Fibroblast of skin of scalp (primary cell): ENCODE measurements around the gene BEAN1.

Experiments
- DNase-seq: peaks from one replicate; pipeline ENCODE4 v3.0.0-alpha.2; 2013

The BEAN1 gene

GRCh38 chr16:66523861-66524354 is 96.8 kb downstream of the BEAN1 start:
- DNase-seq = no peak

- no peak for DNase-seq
Observed at GRCh38 chr16:66524601-66525164, 97.6 kb downstream of the BEAN1 start.

GRCh38 chr16:66525396-66526180 is 98.5 kb downstream of the BEAN1 start:
- DNase-seq = no peak

- no peak for DNase-seq
Observed at GRCh38 chr16:66528294-66528693, 101.2 kb downstream of the BEAN1 start.

GRCh38 chr16:66529475-66529874 is 102.4 kb downstream of the BEAN1 start:
- DNase-seq = no peak
